IMR-90 (cell line): ENCODE data around the gene PBLD. TPM values are rescaled to one million over a fixed set of nuclear protein-coding genes. Genes with fewer than 3 reads are reported as not detected.
A peak's percentile ranks its signal among the peaks of the same experiment; 100 is the strongest.

Experiments used
- ATAC-seq: fragments of 200-7000 bp; cut with Tn5 transposase; 2 replicates; pipeline ENCODE4 v1.9.1; 2020; ENCODE audit warnings: low read depth, mild to moderate bottlenecking, moderate library complexity
- BruUV-seq: library from RNA; stranded (reverse); fragments of 400-500 nt; replicated peaks from 2 replicates; lab custom pipeline; 2021; lab: Mats Ljungman, UMichigan
- CTCF ChIA-PET: fragments of 300-600 bp; formaldehyde crosslinking; extraction: SDS; loops from one replicate; lab custom pipeline; 2021; ENCODE audit warnings: antibody characterized with exemption; lab: Yijun Ruan, JAX
- POLR2A ChIA-PET: fragments of 300-600 bp; sonication (Branson Sonifier 250); formaldehyde crosslinking; loops from one replicate; lab custom pipeline; 2022; ENCODE audit warnings: antibody characterized with exemption; ENCODE audit not compliant: unreplicated experiment; lab: Charles Lee
- DNase-seq: peaks from one replicate; pipeline ENCODE4 v3.0.0; 2013
- H2AFZ ChIP-seq: replicated peaks from 2 replicates; pipeline ENCODE3; 2013; ENCODE audit warnings: low read length, mild to moderate bottlenecking; ENCODE audit not compliant: poor library complexity
- H2AK5ac ChIP-seq: 2 replicates; pipeline ENCODE4 v1.6.1; 2013; ENCODE audit warnings: low read depth, low read length, inconsistent platforms
- H2AK9ac ChIP-seq: replicated peaks from 2 replicates; pipeline ENCODE3; 2013; ENCODE audit warnings: mild to moderate bottlenecking, low read depth, low read length, moderate library complexity; ENCODE audit not compliant: poor library complexity
- H2BK120ac ChIP-seq: 2 replicates; pipeline ENCODE4 v1.6.1; 2013; ENCODE audit warnings: low read depth, low read length, inconsistent platforms
- H2BK15ac ChIP-seq: 3 replicates; pipeline ENCODE4 v1.6.1; 2013; ENCODE audit warnings: low read depth, low read length, inconsistent platforms
- H2BK20ac ChIP-seq: 2 replicates; pipeline ENCODE4 v1.6.1; 2013; ENCODE audit warnings: low read depth, mild to moderate bottlenecking, inconsistent platforms, low read length, moderate library complexity
- H2BK5ac ChIP-seq: 2 replicates; pipeline ENCODE4 v1.6.1; 2013; ENCODE audit warnings: mild to moderate bottlenecking, low read depth, low read length, inconsistent platforms; ENCODE audit not compliant: poor library complexity, severe bottlenecking
- H3K14ac ChIP-seq: replicated peaks from 2 replicates; pipeline ENCODE4 v1.6.1; 2013; ENCODE audit warnings: low read depth, low read length, inconsistent platforms
- H3K18ac ChIP-seq: 2 replicates; pipeline ENCODE4 v1.6.1; 2013; ENCODE audit warnings: low read depth, low read length, control low read depth
- H3K23ac ChIP-seq: 2 replicates; pipeline ENCODE4 v1.6.1; 2013; ENCODE audit warnings: low read depth, low read length, inconsistent platforms
- H3K27ac ChIP-seq: 2 replicates; pipeline ENCODE4 v1.5.1; 2013; ENCODE audit warnings: mild to moderate bottlenecking, control low read depth, low read length; ENCODE audit not compliant: insufficient read depth
- H3K27me3 ChIP-seq: 2 replicates; pipeline ENCODE4 v1.6.1; 2013; ENCODE audit warnings: low read length; ENCODE audit not compliant: control insufficient read depth, insufficient read depth
- H3K36me3 ChIP-seq: 2 replicates; pipeline ENCODE4 v1.6.1; 2013; ENCODE audit warnings: low read length, mixed read lengths; ENCODE audit not compliant: control insufficient read depth, insufficient read depth
- H3K4ac ChIP-seq: 2 replicates; pipeline ENCODE4 v1.6.1; 2013; ENCODE audit warnings: low read depth, low read length, inconsistent platforms
- H3K4me1 ChIP-seq: 2 replicates; pipeline ENCODE4 v1.6.1; 2013; ENCODE audit warnings: low read length, mixed read lengths; ENCODE audit not compliant: control insufficient read depth, insufficient read depth
- H3K4me2 ChIP-seq: 2 replicates; pipeline ENCODE4 v1.6.1; 2013; ENCODE audit warnings: low read depth, mild to moderate bottlenecking, control low read depth, low read length, moderate library complexity
- H3K4me3 ChIP-seq: 2 replicates; pipeline ENCODE4 v1.5.1; 2013; ENCODE audit warnings: low read depth, mild to moderate bottlenecking, control low read depth, low read length, moderate library complexity; ENCODE audit not compliant: insufficient read depth
- H3K56ac ChIP-seq: 2 replicates; pipeline ENCODE4 v1.6.1; 2013; ENCODE audit warnings: low read length, inconsistent platforms; ENCODE audit not compliant: insufficient read depth; ENCODE audit errors: extremely low read depth
- H3K79me1 ChIP-seq, 2 experiments: 2 replicates each; pipeline ENCODE4 v1.6.1; 2013; ENCODE audit warnings: low read length in 2 of 2, inconsistent platforms in 1 of 2, low read depth in 1 of 2
- H3K9ac ChIP-seq: 2 replicates; pipeline ENCODE4 v1.6.1; 2013; ENCODE audit warnings: low read depth, low read length, control low read depth
- H3K9me1 ChIP-seq: 2 replicates; pipeline ENCODE4 v1.6.1; 2013; ENCODE audit warnings: low read length, inconsistent platforms; ENCODE audit not compliant: insufficient read depth
- H3K9me3 ChIP-seq: 2 replicates; pipeline ENCODE4 v1.6.1; 2013; ENCODE audit warnings: low read length; ENCODE audit not compliant: control insufficient read depth, insufficient read depth
- H4K20me1 ChIP-seq: 2 replicates; pipeline ENCODE4 v1.6.1; 2013; ENCODE audit warnings: low read length, inconsistent platforms; ENCODE audit not compliant: insufficient read depth
- H4K5ac ChIP-seq: 2 replicates; pipeline ENCODE4 v1.6.1; 2013; ENCODE audit warnings: mild to moderate bottlenecking, low read depth, low read length, control low read depth
- H4K8ac ChIP-seq, 2 experiments: 2 replicates each; pipeline ENCODE4 v1.6.1; 2013; ENCODE audit warnings: low read depth in 2 of 2, low read length in 2 of 2, control low read depth in 1 of 2, inconsistent platforms in 1 of 2
- H4K91ac ChIP-seq: 2 replicates; pipeline ENCODE4 v1.6.1; 2013; ENCODE audit warnings: low read depth, low read length, inconsistent platforms; ENCODE audit not compliant: insufficient read depth
- BHLHE40 ChIP-seq: fragments of 150-350 bp; IDR thresholded peaks from 2 replicates; pipeline ENCODE4 v1.6.1; 2016; ENCODE audit warnings: mild to moderate bottlenecking, low read depth, low read length
- CEBPB ChIP-seq: IDR thresholded peaks from 2 replicates; pipeline ENCODE4 v1.6.1; 2012; ENCODE audit warnings: low read depth, low read length, improper control_type of control experiment
- MAFK ChIP-seq: IDR thresholded peaks from 2 replicates; pipeline ENCODE4 v1.6.1; 2012; ENCODE audit warnings: low read depth, low read length, improper control_type of control experiment
- MXI1 ChIP-seq: IDR thresholded peaks from 2 replicates; pipeline ENCODE4 v1.6.1; 2012; ENCODE audit warnings: low read depth, mild to moderate bottlenecking, low read length, moderate library complexity, borderline replicate concordance
- RCOR1 ChIP-seq: IDR thresholded peaks from 2 replicates; pipeline ENCODE4 v1.6.1; 2012; ENCODE audit warnings: mild to moderate bottlenecking, low read length, improper control_type of control experiment; ENCODE audit not compliant: insufficient replicate concordance
- RFX5 ChIP-seq: IDR thresholded peaks from 2 replicates; pipeline ENCODE4 v1.8.0; 2012; ENCODE audit warnings: low read depth, mild to moderate bottlenecking, low read length, moderate library complexity
- USF2 ChIP-seq: fragments of 150-350 bp; IDR thresholded peaks from 2 replicates; pipeline ENCODE4 v1.6.1; 2017; ENCODE audit warnings: mild to moderate bottlenecking, antibody characterized with exemption, low read length, low read depth
- WGBS, 2 experiments: methylation state at CpG; one replicate each; pipeline versions ENCODE4 v1.1.5 to v1.1.7; 2013; ENCODE audit warnings: missing lambda C conversion rate in 2 of 2; ENCODE audit not compliant: insufficient read length in 1 of 2; ENCODE audit errors: extremely low coverage in 2 of 2; 5-methylcytosine and 5-hydroxymethylcytosine counted together
- dilution Hi-C: fragments of 300-500 bp; cut with HindIII; formaldehyde crosslinking; loops from one replicate; pipeline ENCODE4 v1.14.3; 2018; ENCODE audit warnings: low sequenced_read_pairs; ENCODE audit not compliant: unreplicated experiment
- in situ Hi-C: fragments of 300-500 bp; cut with MboI; formaldehyde crosslinking; loops from 3 replicates; pipeline ENCODE4 v1.14.3; 2019; ENCODE audit warnings: low sequenced_read_pairs, inconsistent platforms, mixed read lengths
- intact Hi-C: fragments of 100-400 bp; cut with micrococcal nuclease; formaldehyde crosslinking; loops from 2 replicates; pipeline ENCODE4 v1.10.0; 2022
- polyA plus RNA-seq, 3 experiments: library from polyadenylated mRNA; depleted of rRNA; stranded (reverse); fragments of >200 nt; gene quantifications; 2 replicates each; pipeline ENCODE4 v1.2.3, GENCODE V29; 2012; ENCODE audit warnings: low replicate concordance in 1 of 3
- total RNA-seq: library from RNA; depleted of rRNA; stranded (reverse); fragments of >200 nt; gene quantifications from 2 replicates; pipeline ENCODE4 v1.2.3, GENCODE V29; 2012
- TF ChIP-seq, protein P1 (sequence below): fragments of 150-350 bp; IDR thresholded peaks from 2 replicates; pipeline ENCODE4 v1.6.1; 2016; ENCODE audit warnings: low read depth, mild to moderate bottlenecking, low read length, moderate library complexity, borderline replicate concordance

Gene PBLD
- total and polyA plus RNA-seq, 2 of the 4 experiments (the other 2 are of a cell fraction), result 3.3 to 5.7 TPM

DNA sequence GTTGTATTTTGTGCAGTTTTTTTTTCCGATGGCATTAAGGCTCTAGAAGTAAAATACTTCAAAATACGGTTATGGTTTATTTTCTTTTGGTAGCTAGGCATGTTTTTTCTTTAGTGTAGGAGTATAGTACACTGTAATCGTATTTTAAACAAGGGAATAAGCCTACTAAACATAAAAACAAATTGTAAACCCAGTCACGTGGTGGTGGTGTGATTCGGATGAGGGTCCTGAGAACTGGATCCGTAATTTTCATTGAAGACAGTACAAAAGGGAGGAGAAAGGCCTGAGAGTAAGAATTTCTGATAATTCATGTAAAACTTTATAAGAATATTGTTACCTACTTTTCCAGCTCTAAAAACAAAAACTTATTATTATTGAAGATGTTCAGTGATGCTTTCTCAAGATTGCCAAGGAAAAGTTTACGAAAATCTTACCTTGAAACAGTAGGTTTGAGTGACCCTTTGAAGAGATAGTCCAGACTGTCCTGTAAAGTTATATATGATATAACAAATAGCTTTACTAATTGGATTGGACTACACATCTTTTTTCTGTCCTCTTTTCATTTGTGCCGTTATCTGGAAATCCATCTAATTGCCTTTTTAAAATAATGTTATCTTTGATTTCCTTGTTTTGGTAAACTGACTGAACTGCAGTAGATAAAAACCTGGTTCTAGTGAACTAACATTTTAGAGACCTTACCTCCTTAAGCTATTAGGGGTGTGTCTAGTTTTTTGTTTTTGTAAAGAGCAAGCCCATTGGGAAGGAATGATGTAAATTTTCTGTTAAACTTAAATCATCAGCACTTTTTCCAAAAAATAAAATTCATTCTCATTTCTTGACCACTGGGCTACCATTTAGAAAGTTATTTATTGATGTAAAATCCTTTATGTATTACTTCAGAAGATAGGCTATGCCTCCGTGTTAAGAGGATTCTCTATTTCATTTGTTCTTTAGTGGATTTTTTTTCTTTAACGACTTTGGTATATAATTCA, 1.0 kb upstream of the PBLD start:
- Histone ChIP-seq H3K27me3 (no peaks in the 10 kb centered on the region), H4K20me1 (peaks cover 60% of the 10 kb centered on the region), H3K36me3 (peaks cover 7% of the 10 kb centered on the region), H3K4me2 (peak overlapping the region; percentile 92), H2BK120ac (no peak overlapping the region), H3K4ac (no peak overlapping the region), H4K8ac (no peak overlapping the region), H3K56ac (0 out of 2 replicates have a peak overlapping the region, but pooled peaks have one; percentile 99), H3K9me3 (no peaks in the 10 kb centered on the region), H3K9ac (peak overlapping the region; percentile 98), H3K4me1 (peaks cover 7% of the 10 kb centered on the region), H3K18ac (no peak overlapping the region), H3K4me3 (peak overlapping the region; percentile 98), H3K14ac (peak overlapping the region; percentile 77), H2BK5ac (peak overlapping the region; percentile 93), H2AK9ac (no peak overlapping the region), H3K9me1 (peaks cover 8% of the 10 kb centered on the region; the same call in 1 of the 2 replicates), H2AFZ (no peak overlapping the region), H3K23ac (peak overlapping the region; percentile 99; the same call in 1 of the 2 replicates), H2BK20ac (no peak overlapping the region), H2AK5ac (no peak overlapping the region), H2BK15ac (no peak overlapping the region), H3K79me1 (peaks cover 4 to 27% of the 10 kb centered on the region in 2 experiments; a peak in 3 of 4 replicates), H4K91ac (no peak overlapping the region), H3K27ac (peak overlapping the region; percentile 97; the same call in 1 of the 2 replicates), H4K5ac (no peak overlapping the region)
- no CpG with 5 or more reads among the region's 10 CpGs for WGBS, 2 experiments
- TF ChIP-seq, protein P1, sequence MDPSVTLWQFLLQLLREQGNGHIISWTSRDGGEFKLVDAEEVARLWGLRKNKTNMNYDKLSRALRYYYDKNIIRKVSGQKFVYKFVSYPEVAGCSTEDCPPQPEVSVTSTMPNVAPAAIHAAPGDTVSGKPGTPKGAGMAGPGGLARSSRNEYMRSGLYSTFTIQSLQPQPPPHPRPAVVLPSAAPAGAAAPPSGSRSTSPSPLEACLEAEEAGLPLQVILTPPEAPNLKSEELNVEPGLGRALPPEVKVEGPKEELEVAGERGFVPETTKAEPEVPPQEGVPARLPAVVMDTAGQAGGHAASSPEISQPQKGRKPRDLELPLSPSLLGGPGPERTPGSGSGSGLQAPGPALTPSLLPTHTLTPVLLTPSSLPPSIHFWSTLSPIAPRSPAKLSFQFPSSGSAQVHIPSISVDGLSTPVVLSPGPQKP, result no peak
- peak; percentile 78 for TF ChIP-seq USF2
- TF ChIP-seq MXI1, result 0 out of 2 replicates have a peak, but pooled peaks have one; percentile 26
- TF ChIP-seq RCOR1, result no peak
- TF ChIP-seq BHLHE40, result no peak
- TF ChIP-seq MAFK, result no peak
- no peak for TF ChIP-seq RFX5
- no peak for TF ChIP-seq CEBPB
- DNase-seq, result no peak
- POLR2A ChIA-PET, result interaction anchor here (0.6 kb wide), 1 partner anchor 11 kb away, joined by 3 read pairs; no protein-coding TSS in a partner anchor
- CTCF ChIA-PET, result interaction anchor here (0.9 to 1.9 kb wide), 3 partner anchors 33 to 478 kb away, joined by 4 to 6 read pairs (median 4); no protein-coding TSS in a partner anchor
- in situ Hi-C loops (no loop called here), intact Hi-C loops (loop anchor here (10.0 kb wide), 3 partner anchors 259 to 479 kb away; partner anchors contain the start of genes HERC4 and SIRT1), dilution Hi-C loops (no loop called here)
- no peak for ATAC-seq
- no TSS peak for BruUV-seq
